Gastrocnemius medialis (tissue), 4 donors: Measurements from ENCODE around the gene KLHDC4.

Source experiments
- CTCF ChIP-seq, 5 experiments: fragments of 450-650 bp in 3 of 5; fragments of 200-600 bp in 2 of 5; sonication (generic) in 2 of 5; IDR thresholded peaks in 4 of 5; conservative IDR thresholded peaks in 1 of 5; 1 replicate in 4 of 5; 2 replicates in 1 of 5; pipeline ENCODE4 v1.5.1; 2016 to 2019; ENCODE audit warnings: antibody characterized with exemption in 5 of 5, mild to moderate bottlenecking in 3 of 5, moderate library complexity in 3 of 5
- POLR2A ChIP-seq, 2 donors: fragments of 450-650 bp; IDR thresholded peaks; one replicate each; pipeline ENCODE4 v1.6.1; 2017; ENCODE audit warnings: antibody characterized with exemption in 2 of 2, mild to moderate bottlenecking in 2 of 2, moderate library complexity in 2 of 2

GRCh38 chr16:87800497-87800896 is 34.7 kb upstream of the KLHDC4 start:
- no peak for TF ChIP-seq POLR2A (IDR thresholded peaks at IDR 0.05)
- no peak for TF ChIP-seq CTCF (IDR thresholded peaks at IDR 0.05 in 4 of 5, conservative IDR thresholded peaks at IDR 0.05 in 1 of 5)
